Stimulated activated CD8-positive, alpha-beta memory T cell treated with anti-CD3 and anti-CD28 coated beads, Interleukin-4, amount 100 ng/mL, for 24 hours (primary cell): ENCODE results near the gene EFS.
"Not testable (repeated sequence)": the region's sequence is repeated elsewhere in the genome, so short reads cannot be mapped to it uniquely, and the experiment has no call there.

ENCODE experiments used
- DNase-seq: peaks from one replicate; pipeline ENCODE4 v3.0.0-alpha.2; 2020; ENCODE audit warnings: low read depth

EFS gene

GRCh38 chr14:23399136-23399535 lies 34.2 kb upstream of the EFS start:
- no peak for DNase-seq

GRCh38 chr14:23398348-23398747 lies 33.4 kb upstream of the EFS start:
- DNase-seq = no peak

GRCh38 chr14:23396781-23397407 lies 31.9 kb upstream of the EFS start:
- DNase-seq = no peak

DNA sequence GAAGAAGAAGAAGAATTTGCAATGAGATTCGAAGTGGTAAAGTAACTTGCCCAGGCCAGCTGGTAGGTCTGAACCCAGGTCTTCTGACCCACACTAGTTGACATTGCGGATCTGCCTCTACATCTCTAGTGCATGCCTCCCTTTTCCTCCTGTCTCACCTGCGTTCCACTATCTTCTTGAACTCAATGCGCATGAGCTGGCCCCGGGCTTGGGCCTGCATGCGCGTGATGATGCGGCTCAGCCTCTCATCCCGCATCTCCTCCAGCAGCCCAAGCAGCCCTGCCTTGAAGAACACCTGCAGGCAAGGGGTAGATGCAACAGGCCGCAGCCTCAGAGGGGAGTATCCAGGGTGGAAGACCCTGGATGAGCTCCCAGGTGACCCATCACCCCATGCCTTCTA lies 31.2 kb upstream of the EFS start:
- no peak for DNase-seq

GRCh38 chr14:23392613-23393012 lies 27.6 kb upstream of the EFS start:
- DNase-seq = no peak

- not testable (repeated sequence) for DNase-seq
Observed at GRCh38 chr14:23389871-23390270, 24.9 kb upstream of the EFS start.

- DNase-seq = no peak
Observed at GRCh38 chr14:23389396-23389795, 24.4 kb upstream of the EFS start.

DNA sequence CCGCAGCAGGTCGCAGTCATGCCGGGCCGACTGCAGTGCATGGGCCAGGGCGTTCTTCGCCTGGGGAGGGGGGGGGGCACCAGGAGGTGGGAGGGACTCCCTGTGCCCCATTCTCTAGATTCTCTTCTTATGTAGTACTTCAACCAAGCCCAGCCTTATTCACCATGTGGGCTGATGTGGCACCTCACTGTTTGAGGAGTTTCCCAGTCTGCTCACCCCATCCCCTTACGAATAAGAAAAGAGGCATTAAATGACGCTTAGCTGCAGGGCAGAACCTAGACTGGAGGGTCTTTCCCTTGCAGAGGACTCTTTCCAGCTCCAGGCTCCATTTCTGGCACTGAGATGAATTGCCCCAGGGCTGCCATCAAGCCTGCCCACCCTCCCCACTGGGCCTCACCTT lies 24.0 kb upstream of the EFS start:
- DNase-seq = no peak

DNA sequence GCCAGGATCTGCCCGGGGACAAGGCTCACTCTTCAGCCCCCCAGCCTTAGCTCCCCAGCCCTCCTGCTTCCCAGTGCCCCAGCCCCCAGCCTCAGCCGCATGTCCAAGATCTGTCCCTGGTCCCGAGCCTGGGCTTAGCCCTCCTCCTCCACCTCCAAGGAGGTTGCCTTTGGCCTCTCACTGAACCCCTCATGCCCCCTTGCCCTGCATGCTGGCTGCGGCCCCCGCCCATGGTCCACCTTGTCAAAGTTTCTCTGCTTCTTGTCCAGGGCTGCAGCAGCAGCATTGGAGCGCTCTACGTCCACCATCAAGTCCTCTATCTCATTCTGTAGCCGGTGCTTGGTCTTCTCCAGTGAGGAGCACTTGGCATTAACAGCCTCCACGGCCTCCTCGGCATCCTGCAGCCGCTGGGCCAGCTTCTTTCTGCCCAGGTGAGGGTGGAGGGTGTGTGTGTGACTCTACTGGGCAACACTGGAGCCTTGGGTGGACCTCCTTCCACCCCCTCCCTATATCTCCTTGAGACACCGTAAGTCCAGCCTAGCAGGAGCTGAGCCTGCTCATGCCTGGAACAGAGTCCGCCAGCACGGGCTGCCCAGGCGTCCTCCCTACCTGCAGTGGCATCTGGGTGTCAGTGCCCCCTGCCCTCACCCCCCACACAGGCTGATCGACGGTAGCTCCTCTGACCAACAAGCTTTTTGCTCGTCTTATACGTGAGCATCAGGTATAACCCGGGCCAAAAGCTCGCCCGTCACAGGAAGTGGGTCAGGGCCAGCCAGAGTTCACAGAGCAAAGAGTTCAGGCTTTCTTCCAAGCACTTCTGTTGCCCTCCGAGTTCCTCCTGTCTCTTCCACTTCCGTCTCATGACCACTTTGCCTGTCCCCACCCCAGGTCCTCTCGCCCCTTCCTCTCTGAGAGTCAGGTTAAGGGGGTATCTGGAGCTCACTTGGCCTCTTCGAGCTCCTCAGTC lies 23.2 kb upstream of the EFS start:
- DNase-seq = no peak

GRCh38 chr14:23386999-23387398 lies 22.0 kb upstream of the EFS start:
- no peak for DNase-seq

DNA sequence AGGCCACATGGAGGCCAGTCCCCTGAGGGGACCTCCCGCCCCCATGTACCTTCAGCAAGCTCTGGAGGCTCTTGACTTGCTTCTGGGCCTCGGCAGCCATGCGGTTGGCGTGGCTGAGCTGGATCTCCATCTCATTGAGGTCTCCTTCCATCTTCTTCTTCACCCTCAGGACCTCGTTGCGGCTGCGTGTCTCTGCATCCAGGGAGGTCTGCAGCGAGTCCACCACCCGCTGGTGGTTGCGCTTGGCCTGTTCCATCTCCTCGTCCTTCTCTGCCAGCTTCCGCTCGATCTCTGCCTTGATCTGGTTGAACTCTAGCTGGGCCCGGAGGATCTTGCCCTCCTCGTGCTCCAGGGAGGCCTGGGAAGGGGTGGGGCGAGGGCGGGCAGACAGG lies 21.3 kb upstream of the EFS start:
- not testable (repeated sequence) for DNase-seq

GRCh38 chr14:23385642-23386265 lies 20.8 kb upstream of the EFS start:
- no peak for DNase-seq

GRCh38 chr14:23385244-23385641 lies 20.3 kb upstream of the EFS start:
- no peak for DNase-seq

DNA sequence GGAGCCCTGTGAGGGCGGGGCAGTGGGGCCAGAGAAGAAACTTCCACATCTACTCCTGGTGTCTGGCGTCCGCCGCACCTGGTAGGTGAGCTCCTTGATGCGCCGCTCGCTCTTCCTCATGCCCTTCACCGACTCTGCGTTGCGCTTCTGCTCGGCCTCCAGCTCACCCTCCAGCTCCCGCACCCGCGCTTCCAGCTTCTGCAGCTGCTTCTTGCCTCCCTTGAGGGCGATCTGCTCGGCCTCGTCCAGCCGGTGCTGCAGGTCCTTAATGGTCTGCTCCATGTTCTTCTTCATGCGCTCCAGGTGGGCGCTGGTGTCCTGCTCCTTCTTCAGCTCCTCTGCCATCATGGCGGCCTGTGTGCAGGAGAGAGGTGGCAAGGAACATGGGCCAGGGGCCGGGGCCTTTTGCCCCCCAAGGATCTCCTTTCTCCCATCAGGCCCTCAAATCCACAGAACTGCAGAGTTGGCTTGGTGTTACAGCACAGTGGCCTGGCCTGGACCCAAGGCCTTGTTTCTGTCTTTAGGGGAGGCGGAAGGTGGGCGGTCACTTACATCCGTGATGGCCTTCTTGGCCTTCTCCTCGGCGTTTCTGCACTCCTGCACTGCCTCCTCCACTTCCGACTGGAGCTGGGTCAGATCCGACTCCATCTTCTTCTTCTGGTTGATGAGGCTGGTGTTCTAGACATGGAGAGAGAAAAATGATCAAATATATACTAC lies 19.6 kb upstream of the EFS start:
- DNase-seq = no peak

DNA sequence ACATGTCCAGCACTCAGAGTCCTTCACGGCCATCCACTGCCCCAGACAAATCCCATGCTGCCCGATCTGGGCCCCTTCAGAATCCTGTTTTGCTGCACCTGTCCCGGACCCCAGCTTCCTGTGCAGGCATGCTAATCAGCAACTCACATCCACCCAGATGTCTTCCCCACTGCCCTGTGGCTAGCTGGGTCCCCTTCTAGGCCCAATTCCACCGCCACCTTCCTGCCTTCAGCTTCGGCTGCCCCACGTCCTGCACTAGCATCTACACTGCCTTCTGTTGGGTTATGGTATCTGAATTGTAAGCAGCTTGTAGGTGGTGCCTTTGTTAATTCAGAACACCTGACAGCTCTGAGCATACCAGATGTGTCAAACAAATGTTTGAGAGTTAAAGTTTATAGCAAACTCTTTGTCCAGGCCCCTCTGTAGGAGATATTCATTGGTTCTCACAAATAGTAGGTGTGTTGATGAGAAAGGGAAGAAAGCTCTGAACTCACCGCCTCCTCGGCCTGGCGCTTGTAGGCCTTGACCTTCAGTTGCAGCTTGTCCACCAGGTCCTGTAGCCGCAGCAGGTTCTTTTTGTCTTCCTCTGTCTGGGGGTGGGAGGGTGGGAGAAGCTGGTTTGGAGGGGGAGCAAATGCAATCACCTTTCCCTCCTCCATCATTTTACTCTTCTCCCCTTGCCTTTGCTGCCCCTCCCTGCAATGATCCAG lies 17.9 kb upstream of the EFS start:
- no peak for DNase-seq

GRCh38 chr14:23382276-23382675 lies 17.3 kb upstream of the EFS start:
- DNase-seq = no peak

DNA sequence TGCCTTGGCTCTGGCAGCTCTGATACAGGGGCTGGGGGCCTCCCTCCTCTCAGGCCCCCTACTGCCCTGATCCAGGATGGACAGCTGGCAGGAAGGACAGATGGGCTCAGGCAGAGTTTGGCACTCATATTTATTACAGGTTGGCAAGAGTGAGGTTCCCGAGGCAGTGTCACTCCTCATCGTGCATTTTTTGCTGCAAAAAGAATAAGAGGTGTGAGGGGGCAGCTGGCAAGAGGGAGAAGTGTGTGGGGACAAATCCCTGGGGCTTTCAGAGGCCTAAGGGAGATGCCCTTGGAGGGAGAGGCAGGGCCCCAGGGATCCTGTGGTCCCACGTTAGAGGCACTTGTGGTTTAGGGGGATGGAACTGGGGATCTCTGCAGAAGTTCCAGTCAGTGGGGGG lies 16.9 kb upstream of the EFS start:
- DNase-seq = no peak

DNA sequence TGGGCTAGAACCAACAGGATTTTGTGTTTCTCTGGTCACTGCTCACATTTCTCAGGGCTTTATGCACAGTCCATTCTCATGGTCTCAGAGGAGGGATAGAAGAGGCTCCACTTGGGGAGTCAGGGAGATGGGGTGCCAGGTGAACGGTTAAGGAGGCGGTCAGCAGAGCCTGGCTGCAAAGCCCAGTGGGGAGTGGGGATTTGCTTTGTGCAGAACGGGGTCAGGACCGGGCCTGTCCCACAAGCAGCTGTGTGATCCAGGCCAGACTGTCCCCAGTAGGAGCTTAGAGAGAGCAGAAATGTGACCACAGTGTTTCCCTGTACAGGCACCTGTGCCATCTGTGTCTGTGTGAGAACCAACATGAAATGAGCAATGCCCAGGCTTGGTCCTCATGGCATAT lies 16.0 kb upstream of the EFS start:
- no peak for DNase-seq

- no peak for DNase-seq
Observed at GRCh38 chr14:23380197-23380914, 15.4 kb upstream of the EFS start.

GRCh38 chr14:23379366-23380196 lies 14.6 kb upstream of the EFS start:
- DNase-seq = peak; percentile 46
